Ramos (cell line): Measurements from ENCODE around the gene BCL11B.

Experiments
- in situ Hi-C: fragments of 300-500 bp; cut with MboI; formaldehyde crosslinking; loops from one replicate; pipeline ENCODE4 v1.14.3; 2022; ENCODE audit warnings: low sequenced_read_pairs; ENCODE audit not compliant: unreplicated experiment

BCL11B gene

DNA sequence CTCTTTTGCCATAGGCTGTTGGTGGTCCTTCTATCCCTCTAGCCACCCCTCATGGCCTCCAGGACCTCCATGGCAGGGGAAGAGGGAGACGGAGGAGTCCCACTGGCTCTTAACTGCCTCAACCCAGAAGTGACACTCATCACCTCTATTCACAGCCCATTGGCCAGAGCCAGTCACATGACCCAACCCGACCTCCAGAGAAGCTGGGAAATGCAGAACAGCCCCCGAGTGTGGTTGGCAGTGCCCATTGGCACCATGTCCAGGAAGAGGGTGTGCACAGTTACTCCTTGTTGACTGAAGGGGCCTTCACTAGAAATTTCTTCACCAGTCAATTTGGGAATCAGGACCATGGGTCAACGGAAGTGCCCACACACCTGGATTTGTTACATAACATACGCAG lies 17.0 kb upstream of the BCL11B start:
- in situ Hi-C loops = no loop called here

DNA sequence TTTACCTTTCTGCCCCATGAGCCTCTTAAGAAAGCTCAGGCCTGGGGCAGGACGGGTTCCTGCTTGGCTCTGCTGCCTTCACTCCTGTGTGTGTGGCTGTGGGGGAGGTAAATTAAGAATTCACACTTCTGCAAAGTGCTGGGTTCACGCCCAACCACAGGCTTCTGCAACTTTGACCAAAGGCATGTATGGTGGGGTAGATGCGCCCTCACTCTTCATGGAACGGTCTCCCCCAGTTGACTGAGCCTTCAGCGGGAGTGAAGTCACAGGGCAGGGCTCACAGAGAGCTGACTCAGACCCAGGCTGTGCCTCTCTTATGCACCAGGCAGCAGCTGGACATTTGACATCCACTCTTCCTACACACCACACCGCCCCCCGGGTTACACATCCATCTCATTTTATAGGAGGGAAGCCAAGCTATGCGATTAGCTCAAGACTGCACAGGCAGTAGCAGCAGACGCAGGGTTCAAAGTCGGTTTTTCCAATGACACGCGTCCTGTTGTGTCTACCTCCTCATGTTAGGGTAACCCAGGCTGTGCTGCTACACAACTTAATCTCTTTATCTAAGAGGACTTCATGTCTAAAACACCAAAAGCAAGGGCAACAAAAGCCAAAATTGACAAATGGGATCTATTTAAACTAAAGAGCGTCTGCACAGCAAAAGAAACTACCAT lies 15.4 kb upstream of the BCL11B start:
- in situ Hi-C loops = no loop called here

DNA sequence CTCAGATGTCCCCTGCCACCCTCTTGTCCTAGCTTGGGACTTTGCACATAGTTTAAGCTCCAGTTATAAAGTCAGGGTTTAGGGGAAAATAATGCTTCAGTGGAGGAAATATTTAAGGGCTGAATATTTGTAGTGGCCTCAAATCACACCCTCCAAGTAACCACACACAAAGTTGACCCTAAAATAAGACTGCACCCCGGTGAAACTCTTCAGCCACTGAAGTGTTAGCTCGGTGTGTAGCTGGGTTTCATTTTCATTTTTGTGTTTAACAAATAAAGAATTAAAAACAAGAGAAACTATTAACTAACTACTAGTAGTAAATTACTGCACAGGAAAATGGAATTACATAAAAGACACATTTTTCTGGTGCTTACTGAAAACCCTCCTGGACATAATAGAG lies 14.8 kb upstream of the BCL11B start:
- in situ Hi-C loops = no loop called here

DNA sequence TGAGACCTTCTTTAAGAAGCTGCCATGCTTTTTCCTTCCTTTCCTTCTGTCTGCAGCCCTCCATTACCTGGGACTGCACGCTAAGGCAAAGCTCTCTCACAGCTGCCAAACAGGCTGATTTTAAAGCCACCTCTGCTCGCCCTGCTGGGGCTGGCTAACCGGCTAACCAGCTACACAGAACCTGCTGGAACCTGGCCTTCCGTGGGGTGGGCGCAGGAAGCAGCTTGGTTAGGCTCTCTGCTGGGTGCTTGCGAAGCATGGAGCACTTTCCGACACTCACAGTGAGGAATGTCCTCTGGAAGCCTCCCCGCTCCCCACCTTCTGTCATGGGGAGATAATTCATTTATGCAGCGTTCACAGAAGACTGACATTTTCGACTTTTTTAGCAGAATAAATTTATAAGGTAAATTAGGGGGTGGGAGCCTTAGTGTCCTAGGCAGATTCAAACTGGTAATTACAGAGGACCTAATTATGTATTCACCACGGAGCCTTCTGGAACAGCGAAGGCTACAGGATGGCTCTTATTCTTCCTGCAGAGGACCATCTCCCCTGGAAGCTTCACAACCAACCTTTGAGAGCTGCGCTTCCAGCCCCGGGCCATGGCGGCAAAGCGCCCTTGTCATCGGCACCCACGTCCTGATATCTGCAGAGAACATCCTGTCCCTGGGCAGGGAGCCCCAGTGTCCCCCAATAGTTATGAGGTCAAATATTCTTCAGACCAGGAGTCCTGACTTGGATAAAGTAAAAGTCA lies 12.4 kb upstream of the BCL11B start:
- in situ Hi-C loops = no loop called here

DNA sequence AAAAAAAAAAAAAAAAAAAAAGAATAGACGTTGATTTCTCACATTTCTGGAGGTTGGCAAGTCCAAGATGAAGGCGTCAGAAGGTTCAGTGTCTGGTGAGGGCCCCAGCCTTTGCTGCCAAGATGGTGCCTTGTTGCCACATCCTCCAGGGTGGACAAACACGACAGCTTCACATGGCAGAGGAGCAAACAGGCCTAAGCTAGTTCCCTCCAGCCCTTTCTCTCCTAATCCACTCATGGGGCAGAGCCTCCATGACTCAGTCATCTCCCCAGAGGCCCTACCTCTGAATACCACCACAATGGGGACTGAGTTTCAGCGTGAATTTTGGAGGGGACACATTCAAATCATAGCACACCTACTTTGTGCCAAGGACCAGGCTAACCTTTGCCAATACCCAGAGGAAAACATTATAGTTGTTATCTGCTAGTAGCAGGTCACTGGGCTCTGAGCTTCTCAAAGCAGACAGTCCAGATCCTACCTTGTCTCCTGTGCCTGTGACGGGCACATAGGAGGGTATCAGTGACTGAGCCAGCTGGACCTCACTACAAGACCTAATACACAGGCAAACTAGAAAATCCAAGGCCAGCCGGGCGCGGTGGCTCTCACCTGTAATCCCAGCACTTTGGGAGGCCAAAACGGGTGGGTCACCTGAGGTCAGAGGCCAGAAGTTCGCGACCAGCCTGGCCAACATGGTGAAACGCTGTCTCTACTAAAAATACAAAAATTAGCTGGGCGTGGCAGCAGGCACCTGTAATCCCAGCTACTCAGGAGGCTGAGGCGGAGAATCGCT lies 10.5 kb upstream of the BCL11B start:
- in situ Hi-C loops = no loop called here

DNA sequence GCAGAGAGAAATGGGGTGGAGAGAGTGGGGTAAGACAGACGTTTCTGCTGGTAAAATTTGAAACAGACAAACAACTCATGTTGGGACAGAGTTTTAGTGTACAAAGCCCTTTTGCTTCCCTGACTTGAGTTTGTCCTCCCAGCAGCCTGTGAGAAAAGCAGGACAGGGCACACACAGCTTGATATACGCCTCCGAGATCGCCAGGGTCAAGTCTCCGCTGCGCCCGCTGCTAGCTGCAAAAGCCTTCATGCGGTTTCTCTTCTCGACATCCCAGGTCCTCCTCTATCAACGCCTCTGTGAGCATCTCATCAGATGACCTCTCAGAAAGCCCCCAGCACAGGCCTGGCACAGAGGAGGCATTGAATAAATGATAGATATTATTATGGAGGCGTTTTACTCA lies 9.4 kb upstream of the BCL11B start:
- in situ Hi-C loops = no loop called here

DNA sequence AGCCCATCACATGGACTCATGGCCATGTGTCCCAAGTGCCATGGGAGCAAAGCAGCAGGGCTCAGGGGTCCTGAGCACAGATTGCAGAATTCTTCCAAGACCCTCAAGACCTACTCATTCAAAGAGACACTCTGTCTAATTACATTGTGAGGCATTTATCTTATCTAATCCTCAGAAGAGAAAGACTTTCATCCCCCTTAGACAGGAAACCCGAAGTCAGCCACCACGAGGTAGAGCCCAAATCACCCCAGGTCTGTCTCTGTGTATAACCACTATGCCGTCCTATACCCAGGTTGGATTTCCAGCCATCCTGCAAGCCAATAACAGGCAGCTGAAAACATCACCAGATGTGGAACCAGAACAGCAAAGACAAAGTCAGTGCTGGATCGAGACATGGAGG lies 8.9 kb upstream of the BCL11B start:
- in situ Hi-C loops = no loop called here

DNA sequence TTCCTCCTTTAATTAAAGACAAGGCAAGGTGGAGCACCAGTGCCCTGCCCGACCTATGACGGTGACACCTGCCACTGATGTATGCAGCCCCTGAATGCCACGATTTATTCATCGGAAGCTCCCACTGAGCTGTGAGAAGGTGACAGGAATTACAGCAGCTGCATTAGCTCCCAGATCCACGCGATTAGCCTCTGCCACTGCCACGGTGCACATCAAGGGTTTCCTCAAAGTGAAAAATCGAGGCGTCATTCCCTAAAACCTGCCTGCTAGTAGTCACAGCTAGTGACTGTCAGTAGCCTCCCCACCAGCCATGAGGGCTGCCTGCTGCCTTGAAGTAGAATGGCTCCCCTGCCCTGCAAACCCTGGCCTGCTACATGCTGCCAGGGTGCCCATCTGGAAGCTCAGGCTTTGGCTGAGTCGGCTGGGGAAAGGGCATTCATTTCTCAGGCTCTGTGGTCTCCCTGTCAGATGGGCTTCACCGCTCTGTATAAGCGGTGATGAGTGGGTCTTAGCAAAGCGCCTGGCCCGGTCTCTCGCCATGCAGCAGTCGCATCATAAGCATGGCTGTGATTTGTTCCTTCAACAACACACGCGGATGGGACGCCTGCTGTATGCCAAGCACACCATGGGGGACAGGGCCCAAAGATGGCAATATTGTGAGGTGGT lies 8.2 kb upstream of the BCL11B start:
- in situ Hi-C loops = no loop called here

DNA sequence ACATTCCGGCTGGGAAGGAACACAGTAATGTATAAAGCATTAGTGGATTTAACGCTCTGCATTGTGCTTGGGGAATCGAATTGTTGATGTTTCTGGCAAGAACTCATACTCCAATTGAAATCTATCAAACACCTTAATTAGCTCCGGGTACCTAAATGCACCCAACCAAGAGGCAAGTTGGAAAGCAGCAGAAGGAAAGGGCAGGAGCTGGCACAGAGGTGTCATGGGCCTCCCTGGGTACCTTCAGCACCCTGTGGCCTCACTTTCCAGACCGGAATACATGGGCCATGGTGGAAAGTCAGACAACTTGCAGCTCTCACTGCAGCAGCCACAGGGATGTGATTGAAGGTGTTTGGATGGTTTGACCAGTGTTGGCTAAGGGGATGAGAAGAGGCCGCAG lies 6.8 kb upstream of the BCL11B start:
- in situ Hi-C loops = no loop called here

DNA sequence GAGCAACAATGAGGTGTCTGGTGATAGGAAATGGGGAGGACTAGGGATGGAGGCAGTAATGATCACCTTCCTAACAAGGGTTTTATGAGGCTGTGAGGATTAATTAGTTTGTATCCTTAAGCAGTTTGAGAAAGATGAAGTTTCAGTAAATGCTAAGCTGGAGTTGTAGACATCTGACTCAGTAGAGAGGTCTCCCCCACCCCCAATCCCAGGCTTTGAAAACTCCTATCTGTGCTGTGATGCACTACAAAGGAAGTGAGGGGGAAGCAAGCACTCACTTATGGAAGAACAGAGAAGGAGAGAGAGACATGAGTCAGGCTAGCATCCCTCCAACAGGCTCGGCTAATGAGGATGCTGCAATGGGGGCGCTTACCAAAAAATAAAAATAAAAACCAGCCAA lies 5.5 kb upstream of the BCL11B start:
- in situ Hi-C loops = no loop called here

DNA sequence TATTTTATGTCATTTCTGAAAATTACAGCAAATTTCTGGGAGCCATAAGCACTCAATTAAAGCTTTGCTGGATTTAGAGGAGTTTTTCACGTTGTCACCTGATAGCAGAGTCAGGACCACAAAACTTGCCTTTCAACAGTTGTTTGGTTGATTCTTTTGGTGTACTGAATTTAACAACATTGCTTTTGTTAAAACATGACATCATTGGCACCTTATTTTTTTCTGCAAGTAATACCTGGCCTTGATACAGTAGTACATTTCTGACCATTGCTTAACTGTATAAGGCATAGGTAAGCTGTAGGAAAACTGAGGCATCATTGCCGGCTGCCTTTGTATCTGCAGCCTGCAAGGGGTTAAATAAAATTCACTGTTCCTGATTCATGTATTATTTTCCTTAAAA lies 4.5 kb upstream of the BCL11B start:
- in situ Hi-C loops = no loop called here

DNA sequence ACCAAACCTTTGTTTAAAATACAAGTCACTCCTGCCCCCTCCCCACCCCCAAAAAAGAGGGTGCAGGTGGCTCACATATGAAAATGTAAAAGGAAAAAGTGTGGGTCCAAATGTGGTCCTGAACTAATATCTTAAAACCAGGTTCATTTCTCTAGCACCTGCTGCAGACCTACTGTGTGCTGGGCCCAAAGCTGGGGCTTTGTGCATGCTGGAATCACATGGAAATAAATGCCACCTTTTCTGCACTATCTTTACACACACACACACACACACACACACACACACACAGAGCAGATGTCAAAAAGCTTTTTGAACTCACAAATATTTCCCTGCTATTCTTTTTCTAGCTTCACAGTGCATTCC lies 3.2 kb upstream of the BCL11B start:
- in situ Hi-C loops = no loop called here

DNA sequence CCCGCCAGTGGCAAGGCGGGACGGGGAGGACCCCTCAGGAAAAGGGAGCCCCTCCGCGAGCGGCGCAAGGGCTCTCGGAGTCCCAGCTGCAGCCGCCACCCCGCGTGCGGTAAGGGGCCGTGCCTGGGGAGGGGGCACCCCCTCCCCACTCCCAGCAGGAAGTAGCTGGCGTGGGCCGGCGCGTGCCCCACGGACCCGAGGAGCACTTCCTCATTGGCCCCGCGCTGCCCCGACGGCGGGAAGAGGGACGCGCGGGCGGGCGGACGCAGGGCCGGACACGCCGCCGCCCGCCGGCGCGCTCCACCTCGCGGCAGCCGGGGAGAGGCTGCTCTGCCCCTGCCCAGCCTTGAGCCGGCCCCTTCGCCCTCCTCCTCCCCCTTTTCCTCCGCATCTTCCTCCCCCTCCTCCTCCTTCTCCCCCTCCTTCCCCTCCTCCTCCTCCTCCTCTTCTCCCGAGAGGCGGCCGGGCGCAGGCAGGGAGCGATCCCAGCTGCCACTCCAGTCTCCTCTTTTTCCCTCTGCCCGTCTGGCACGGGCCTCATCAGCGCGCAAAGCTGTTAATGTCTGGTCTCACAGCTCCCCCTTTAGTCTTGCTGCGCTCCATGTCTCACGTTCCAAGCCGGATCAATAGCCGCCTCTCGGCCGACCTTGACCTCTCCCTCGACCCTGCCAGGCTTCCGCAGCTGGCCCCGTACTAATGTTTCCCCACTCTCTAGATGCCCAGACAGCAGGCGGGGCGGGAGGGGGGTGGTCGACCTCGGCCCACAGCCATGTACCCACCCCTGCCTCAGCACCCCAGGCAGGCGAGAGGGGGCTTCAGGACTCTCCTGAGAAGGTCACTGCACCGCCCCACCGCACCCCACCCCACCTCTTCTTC lies 2.6 kb upstream of the BCL11B start:
- in situ Hi-C loops = loop anchor here (25.0 kb wide), 1 partner anchor 1137 kb away; no protein-coding TSS in a partner anchor

DNA sequence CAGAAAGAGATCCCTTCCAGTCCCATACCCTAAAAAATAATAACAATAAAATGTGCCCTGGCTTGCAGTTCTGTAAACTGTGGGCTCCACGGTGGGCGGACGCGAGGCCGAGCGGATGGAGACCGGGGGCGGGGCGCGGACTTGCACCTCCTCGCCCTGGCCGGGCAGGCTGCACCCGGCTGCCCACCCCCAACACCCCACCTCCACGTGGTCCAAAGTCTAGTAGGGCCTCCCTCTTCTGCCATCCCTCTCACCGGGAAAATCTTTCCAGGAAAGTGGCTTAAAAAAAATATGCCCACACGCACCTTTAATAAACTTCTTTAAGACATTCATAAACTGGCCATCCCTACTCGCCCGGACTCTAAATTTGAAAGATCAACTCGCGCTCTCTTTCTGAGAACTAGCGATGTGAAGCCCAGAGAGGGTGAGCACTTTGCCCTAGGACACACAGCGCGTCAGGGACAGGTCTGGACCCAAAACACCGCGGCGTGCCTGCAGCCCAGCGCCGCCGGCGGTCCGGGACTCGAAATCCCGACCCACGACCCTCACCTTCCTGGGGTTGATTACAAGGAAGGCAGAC lies 1.9 kb upstream of the BCL11B start:
- in situ Hi-C loops = loop anchor here (25.0 kb wide), 1 partner anchor 1137 kb away; no protein-coding TSS in a partner anchor

DNA sequence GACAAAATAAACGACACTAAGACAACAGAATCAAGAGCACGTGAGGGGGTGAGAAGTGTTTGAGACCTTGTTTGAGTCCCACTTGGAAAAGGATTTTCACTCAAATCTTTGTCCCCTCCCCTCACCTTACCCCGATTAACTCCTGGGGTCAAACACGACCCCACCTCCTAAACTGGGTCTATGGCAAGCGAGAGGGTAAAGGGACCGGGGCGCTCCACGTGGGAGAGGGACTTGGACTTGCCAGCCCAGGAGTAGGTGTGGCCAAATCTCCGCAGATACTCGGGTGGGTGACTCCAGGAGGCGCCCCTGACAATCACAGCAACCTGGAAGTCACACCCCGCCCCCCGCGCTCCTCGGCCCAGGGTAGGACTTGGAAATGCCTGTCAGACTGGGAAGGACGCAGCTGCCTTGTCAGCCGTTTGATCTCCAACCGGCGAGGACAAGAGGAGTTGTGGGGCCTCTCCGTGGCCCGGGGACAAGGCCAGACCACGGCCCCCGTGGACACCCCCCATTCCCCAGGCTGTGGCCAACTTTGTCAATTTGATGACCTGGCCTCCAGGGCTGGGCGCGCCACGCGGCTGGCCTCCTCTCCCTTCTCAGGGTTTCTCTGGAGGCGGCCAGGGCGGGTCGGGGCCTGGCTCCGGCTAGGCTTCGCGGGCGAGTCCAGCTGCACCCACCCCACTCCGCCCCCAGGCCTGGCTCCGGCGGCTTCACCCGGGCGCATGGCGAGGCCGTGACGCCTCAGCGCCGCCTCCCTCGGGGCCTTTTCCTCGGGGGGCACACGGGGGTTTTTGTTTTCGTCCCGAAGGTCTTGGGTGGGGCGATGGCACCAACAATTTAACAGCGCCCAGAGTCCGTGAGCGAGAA lies 1.1 kb upstream of the BCL11B start:
- in situ Hi-C loops = loop anchor here (25.0 kb wide), 1 partner anchor 1136 kb away; no protein-coding TSS in a partner anchor

DNA sequence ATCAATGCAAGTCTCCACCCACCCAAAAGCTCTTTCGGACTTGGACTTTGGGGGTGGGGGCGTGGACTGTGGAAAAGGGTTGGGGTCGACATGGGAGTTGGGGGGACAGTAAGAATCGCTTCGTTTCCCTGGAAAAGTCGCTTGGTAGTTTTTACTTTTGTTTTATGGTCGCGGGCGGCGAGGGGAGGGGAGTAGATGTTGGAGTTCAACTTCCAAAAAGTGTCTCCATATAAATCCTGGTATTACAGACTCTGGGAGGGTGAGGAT lies 568 bp upstream of the BCL11B start:
- in situ Hi-C loops = loop anchor here (25.0 kb wide), 1 partner anchor 1135 kb away; no protein-coding TSS in a partner anchor

DNA sequence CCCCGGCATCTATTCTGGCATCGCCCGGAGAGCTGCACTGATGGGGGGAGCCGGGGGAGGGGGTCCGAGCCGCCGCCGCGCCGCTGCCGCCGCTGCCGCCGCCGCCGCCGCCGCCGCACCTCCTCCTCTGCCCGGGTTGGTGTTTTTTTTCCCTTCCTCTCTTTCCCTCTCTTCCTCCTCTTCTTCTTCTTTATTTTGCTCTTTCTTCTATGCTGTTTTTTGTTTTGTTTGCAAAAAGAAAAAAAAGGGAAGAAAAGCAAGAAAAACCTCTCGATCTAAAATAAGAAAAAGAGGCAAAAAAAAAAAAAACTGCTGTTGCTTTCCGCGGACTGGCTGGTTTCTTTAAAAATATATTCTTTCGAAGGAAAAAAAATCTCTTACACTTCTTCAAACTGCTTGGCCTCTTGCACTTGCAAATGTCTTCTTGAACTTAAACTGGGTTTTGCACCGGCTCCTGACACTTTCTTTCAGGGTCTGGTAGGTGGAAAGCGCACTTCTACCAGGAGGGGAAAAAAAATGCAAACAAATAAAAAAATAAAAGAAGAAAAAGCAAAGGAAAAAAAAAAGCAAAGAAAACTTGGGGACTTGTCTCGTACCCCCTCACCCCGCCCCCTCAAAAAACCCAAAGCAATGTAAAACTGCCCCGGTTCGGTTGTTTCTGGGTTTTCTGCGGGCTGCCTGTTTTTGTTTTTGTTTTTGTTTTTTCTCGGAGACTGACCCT lies 616 bp downstream of the BCL11B start:
- in situ Hi-C loops = loop anchor here (25.0 kb wide), 1 partner anchor 1134 kb away; no protein-coding TSS in a partner anchor
